HepG2 (cell line): ENCODE results near the gene FNDC3A. TPM values are rescaled to one million over a fixed set of nuclear protein-coding genes. Genes with fewer than 3 reads are reported as not detected.

ENCODE experiments used
- ARID2 ChIP-seq: sonication (generic); formaldehyde crosslinking; IDR thresholded peaks from 2 replicates; pipeline ENCODE4 v1.8.1; 2022; ENCODE audit warnings: mild to moderate bottlenecking, missing genetic modification reagents, borderline replicate concordance
- ARNTL ChIP-seq: sonication (generic); formaldehyde crosslinking; IDR thresholded peaks from 2 replicates; pipeline ENCODE4 v1.4.0; 2020; ENCODE audit warnings: mild to moderate bottlenecking, missing genetic modification reagents
- ATF3 ChIP-seq: sonication (generic); formaldehyde crosslinking; IDR thresholded peaks from 2 replicates; pipeline ENCODE4 v1.4.0; 2020; ENCODE audit warnings: missing genetic modification reagents
- CBX5 ChIP-seq: sonication (generic); formaldehyde crosslinking; IDR thresholded peaks from 2 replicates; pipeline ENCODE4 v1.4.0; 2020; ENCODE audit warnings: missing genetic modification reagents, borderline replicate concordance
- FOSL2 ChIP-seq: sonication (generic); formaldehyde crosslinking; IDR thresholded peaks from 2 replicates; pipeline ENCODE4 v1.4.0; 2020; ENCODE audit warnings: missing genetic modification reagents
- FOXO4 ChIP-seq: sonication (generic); formaldehyde crosslinking; conservative IDR thresholded peaks from 2 replicates; pipeline ENCODE4 v1.8.1; 2023; ENCODE audit warnings: missing genetic modification reagents
- GFI1 ChIP-seq: sonication (generic); formaldehyde crosslinking; IDR thresholded peaks from 2 replicates; pipeline ENCODE4 v1.5.0; 2020; ENCODE audit warnings: missing genetic modification reagents, mild to moderate bottlenecking, borderline replicate concordance
- GTF2F1 ChIP-seq: fragments of 150-350 bp; IDR thresholded peaks from 2 replicates; pipeline ENCODE4 v1.6.1; 2014; ENCODE audit warnings: low read length
- HDAC2 ChIP-seq: sonication (generic); formaldehyde crosslinking; IDR thresholded peaks from 2 replicates; pipeline ENCODE4 v1.4.0; 2020; ENCODE audit warnings: missing genetic modification reagents
- HNF1B ChIP-seq: sonication (generic); formaldehyde crosslinking; IDR thresholded peaks from 2 replicates; pipeline ENCODE4 v1.5.1; 2020; ENCODE audit warnings: mild to moderate bottlenecking, moderate library complexity, missing genetic modification reagents
- HOXD1 ChIP-seq: sonication (generic); formaldehyde crosslinking; IDR thresholded peaks from 2 replicates; pipeline ENCODE4 v1.5.0; 2020; ENCODE audit warnings: missing genetic modification reagents
- IKZF1 ChIP-seq: fragments of 450-650 bp; IDR thresholded peaks from 2 replicates; pipeline ENCODE4 v1.7.1; 2016
- MZF1 ChIP-seq: sonication (generic); formaldehyde crosslinking; IDR thresholded peaks from 2 replicates; pipeline ENCODE4 v1.8.1; 2023; ENCODE audit warnings: mild to moderate bottlenecking, missing genetic modification reagents, borderline replicate concordance
- NCOA2 ChIP-seq: sonication (generic); formaldehyde crosslinking; IDR thresholded peaks from 2 replicates; pipeline ENCODE4 v1.8.0; 2022; ENCODE audit warnings: inconsistent platforms
- POLR2AphosphoS5 ChIP-seq: IDR thresholded peaks from 2 replicates; pipeline ENCODE4 v1.6.1; 2012; ENCODE audit warnings: low read depth, low read length
- TAF1 ChIP-seq: sonication (generic); formaldehyde crosslinking; IDR thresholded peaks from 2 replicates; pipeline ENCODE4 v1.4.0; 2020; ENCODE audit warnings: missing genetic modification reagents
- YEATS2 ChIP-seq: sonication (generic); formaldehyde crosslinking; IDR thresholded peaks from 2 replicates; pipeline ENCODE4 v1.4.0; 2020; ENCODE audit warnings: missing genetic modification reagents, borderline replicate concordance
- ZNF17 ChIP-seq: sonication (generic); formaldehyde crosslinking; IDR thresholded peaks from 2 replicates; pipeline ENCODE4 v1.5.0; 2020; ENCODE audit warnings: mild to moderate bottlenecking, missing genetic modification reagents
- ZNF280B ChIP-seq: sonication (generic); formaldehyde crosslinking; IDR thresholded peaks from 2 replicates; pipeline ENCODE4 v1.5.0; 2020; ENCODE audit warnings: missing genetic modification reagents, mild to moderate bottlenecking, borderline replicate concordance
- ZNF335 ChIP-seq: sonication (generic); formaldehyde crosslinking; IDR thresholded peaks from 2 replicates; pipeline ENCODE4 v1.4.0; 2020; ENCODE audit warnings: missing genetic modification reagents
- ZNF569 ChIP-seq: sonication (generic); formaldehyde crosslinking; IDR thresholded peaks from 2 replicates; pipeline ENCODE4 v1.5.0; 2020; ENCODE audit warnings: mild to moderate bottlenecking, missing genetic modification reagents, moderate library complexity, borderline replicate concordance
- ZNF720 ChIP-seq: sonication (generic); formaldehyde crosslinking; IDR thresholded peaks from 2 replicates; pipeline ENCODE4 v1.4.0; 2020; ENCODE audit warnings: missing genetic modification reagents
- ZNF770 ChIP-seq: sonication (generic); formaldehyde crosslinking; IDR thresholded peaks from 2 replicates; pipeline ENCODE4 v1.5.0; 2020; ENCODE audit warnings: mild to moderate bottlenecking, missing genetic modification reagents
- ZNF841 ChIP-seq: sonication (generic); formaldehyde crosslinking; IDR thresholded peaks from 2 replicates; pipeline ENCODE4 v1.8.1; 2023; ENCODE audit warnings: missing genetic modification reagents, borderline replicate concordance
- ZNF891 ChIP-seq: sonication (generic); formaldehyde crosslinking; IDR thresholded peaks from 2 replicates; pipeline ENCODE4 v1.5.0; 2020; ENCODE audit warnings: mild to moderate bottlenecking, missing genetic modification reagents
- polyA plus RNA-seq, 8 experiments: library from polyadenylated mRNA; depleted of rRNA in 3 of 8; stranded (reverse) in 7 of 8; unstranded in 1 of 8; fragments of >200 nt; fragmentation: Illumina TruSeq in 4 of 8; extraction: Trizol in 4 of 8; gene quantifications; 2 replicates each; pipeline versions ENCODE4 v1.2.1 to v1.2.3, GENCODE V29; 2011 to 2016; ENCODE audit warnings: low read depth in 4 of 8, missing spikeins in 1 of 8, mixed read lengths in 1 of 8; ENCODE audit not compliant: insufficient read depth in 1 of 8
- total RNA-seq, 5 experiments: library from RNA; depleted of rRNA; stranded (reverse); fragments of >200 nt; fragmentation: Illumina TruSeq; extraction: Trizol; gene quantifications; 2 replicates each; pipeline ENCODE4 v1.2.3, GENCODE V29; 2016; ENCODE audit warnings: low read depth in 1 of 5

The FNDC3A gene
- total and polyA plus RNA-seq, 2 of the 13 experiments (the other 11 are each of a cell fraction or from before 2014, with no cell fraction given): 36.7 to 39.3 TPM

- TF ChIP-seq IKZF1 (no peak), ZNF17 (CRISPR knock-in tag) (no peak), GTF2F1 (no peak), HOXD1 (CRISPR knock-in tag) (no peak), HNF1B (CRISPR knock-in tag) (no peak), ZNF720 (no peak), CBX5 (no peak), ARNTL (CRISPR knock-in tag) (no peak), HDAC2 (CRISPR knock-in tag) (0 out of 2 replicates have a peak, but pooled peaks have one; percentile 6), ZNF891 (CRISPR knock-in tag) (peak; percentile 32; the same call in 1 of the 2 replicates), ZNF770 (no peak), ZNF569 (CRISPR knock-in tag) (no peak), FOXO4 (no peak), ARID2 (CRISPR knock-in tag) (no peak), ATF3 (CRISPR knock-in tag) (0 out of 2 replicates have a peak, but pooled peaks have one; percentile 27), POLR2AphosphoS5 (no peak), NCOA2 (CRISPR knock-in tag) (no peak), YEATS2 (no peak), FOSL2 (no peak), GFI1 (CRISPR knock-in tag) (0 out of 2 replicates have a peak, but pooled peaks have one; percentile 44), MZF1 (no peak), ZNF841 (CRISPR knock-in tag) (no peak), TAF1 (CRISPR knock-in tag) (peak; percentile 49; the same call in 1 of the 2 replicates), ZNF335 (no peak), ZNF280B (CRISPR knock-in tag) (no peak)
Measured at GRCh38 chr13:49219647-49220035, 243.9 kb downstream of the FNDC3A start (continued).
